CD4-positive, alpha-beta T cell treated with Interleukin-15 for 1 hour (primary cell): Measurements from ENCODE around the gene SNX9.
"Not testable (repeated sequence)": the region's sequence is repeated elsewhere in the genome, so short reads cannot be mapped to it uniquely, and the experiment has no call there.

ENCODE experiments used
- DNase-seq: peaks from one replicate; pipeline ENCODE4 v3.0.0-alpha.2; 2020

SNX9 gene

GRCh38 chr6:157832250-157832967 is 9.4 kb downstream of the SNX9 start:
- no peak for DNase-seq

- no peak for DNase-seq
Observed at GRCh38 chr6:157834549-157834948, 11.5 kb downstream of the SNX9 start.

GRCh38 chr6:157838718-157839430 is 15.8 kb downstream of the SNX9 start:
- DNase-seq, result no peak

- no peak for DNase-seq
Observed at GRCh38 chr6:157839606-157840005, 16.6 kb downstream of the SNX9 start.

- no peak for DNase-seq
Observed at GRCh38 chr6:157840261-157840660, 17.2 kb downstream of the SNX9 start.

- no peak for DNase-seq
Observed at GRCh38 chr6:157840776-157841175, 17.7 kb downstream of the SNX9 start.

- peak; percentile 31 for DNase-seq
Observed at GRCh38 chr6:157841211-157841840, 18.3 kb downstream of the SNX9 start.

GRCh38 chr6:157842212-157842611 is 19.2 kb downstream of the SNX9 start:
- DNase-seq, result no peak

GRCh38 chr6:157844196-157844595 is 21.1 kb downstream of the SNX9 start:
- DNase-seq, result not testable (repeated sequence)

- no peak for DNase-seq
Observed at GRCh38 chr6:157845493-157846259, 22.6 kb downstream of the SNX9 start.

GRCh38 chr6:157847846-157848245 is 24.8 kb downstream of the SNX9 start:
- DNase-seq, result no peak

- no peak for DNase-seq
Observed at GRCh38 chr6:157848693-157849092, 25.6 kb downstream of the SNX9 start.

GRCh38 chr6:157849288-157850017 is 26.4 kb downstream of the SNX9 start:
- DNase-seq, result no peak

GRCh38 chr6:157850030-157850429 is 27.0 kb downstream of the SNX9 start:
- no peak for DNase-seq

GRCh38 chr6:157853018-157853805 is 30.2 kb downstream of the SNX9 start:
- DNase-seq, result no peak

- DNase-seq, result no peak
Observed at GRCh38 chr6:157853902-157854502, 31.0 kb downstream of the SNX9 start.

- DNase-seq, result no peak
Observed at GRCh38 chr6:157855325-157855724, 32.3 kb downstream of the SNX9 start.

- DNase-seq, result not testable (repeated sequence)
Observed at GRCh38 chr6:157855804-157856203, 32.8 kb downstream of the SNX9 start.

GRCh38 chr6:157858664-157859063 is 35.6 kb downstream of the SNX9 start:
- not testable (repeated sequence) for DNase-seq

- DNase-seq, result no peak
Observed at GRCh38 chr6:157859775-157860504, 36.9 kb downstream of the SNX9 start.
